Lower lobe of right lung (tissue), 2 donors: ENCODE measurements around the gene AZIN2. TPM values are rescaled to one million over a fixed set of nuclear protein-coding genes. Genes with fewer than 3 reads are reported as not detected.

Source experiments
- ATAC-seq, 2 donors: fragments of 200-7000 bp; cut with Tn5 transposase; one replicate each; pipeline ENCODE4 v1.9.1; 2020 to 2022; ENCODE audit warnings: mild to moderate bottlenecking in 2 of 2, moderate library complexity in 2 of 2
- DNase-seq: peaks from one replicate; pipeline ENCODE4 v3.0.0-alpha.2; 2020
- H3K27ac ChIP-seq: fragments of 200-600 bp; one replicate; pipeline ENCODE4 v1.8.0; 2022
- H3K27me3 ChIP-seq: fragments of 200-600 bp; one replicate; pipeline ENCODE4 v1.8.0; 2022; ENCODE audit warnings: low read depth
- H3K36me3 ChIP-seq: fragments of 200-600 bp; one replicate; pipeline ENCODE4 v1.8.0; 2022; ENCODE audit warnings: mild to moderate bottlenecking
- H3K4me1 ChIP-seq: fragments of 200-600 bp; one replicate; pipeline ENCODE4 v1.8.0; 2022
- H3K4me3 ChIP-seq: fragments of 200-600 bp; one replicate; pipeline ENCODE4 v1.8.0; 2022; ENCODE audit warnings: mild to moderate bottlenecking
- H3K9me3 ChIP-seq: fragments of 200-600 bp; one replicate; pipeline ENCODE4 v1.8.0; 2022
- intact Hi-C: fragments of 100-400 bp; cut with DNase I; formaldehyde crosslinking; loops from one replicate; pipeline ENCODE4 v1.11.0; 2022
- total RNA-seq: library from RNA; stranded (reverse); fragmentation: NEBNext Ultra II Directional; extraction: Animal tissue kit (Norgen Biotek cat#: 25700); gene quantifications from one replicate; pipeline ENCODE4 v1.2.1, GENCODE V29; 2021
- TF ChIP-seq, protein P1 (sequence below): fragments of 200-600 bp; IDR thresholded peaks from one replicate; pipeline ENCODE4 v1.8.0; 2022; ENCODE audit warnings: antibody characterized with exemption, mild to moderate bottlenecking
- donor health status: DM: no; HTN: yes; CAD: no; lungs with severe emphysema.

AZIN2 gene
- total RNA-seq, 1 donor from 2014 or later: 2.4 TPM

- DNase-seq (no peak), ATAC-seq (peak in 1 of 2 donors; percentile 63)
- intact Hi-C loops: no loop called here
- H3K9me3 ChIP-seq: no peaks in the 10 kb centered on the region
- no peak overlapping the region for H3K4me3 ChIP-seq
- H3K36me3 ChIP-seq: no peaks in the 10 kb centered on the region
- peaks cover 23% of the 10 kb centered on the region for H3K4me1 ChIP-seq
- H3K27ac ChIP-seq: no peak overlapping the region
- H3K27me3 ChIP-seq: no peaks in the 10 kb centered on the region
- TF ChIP-seq, protein P1, sequence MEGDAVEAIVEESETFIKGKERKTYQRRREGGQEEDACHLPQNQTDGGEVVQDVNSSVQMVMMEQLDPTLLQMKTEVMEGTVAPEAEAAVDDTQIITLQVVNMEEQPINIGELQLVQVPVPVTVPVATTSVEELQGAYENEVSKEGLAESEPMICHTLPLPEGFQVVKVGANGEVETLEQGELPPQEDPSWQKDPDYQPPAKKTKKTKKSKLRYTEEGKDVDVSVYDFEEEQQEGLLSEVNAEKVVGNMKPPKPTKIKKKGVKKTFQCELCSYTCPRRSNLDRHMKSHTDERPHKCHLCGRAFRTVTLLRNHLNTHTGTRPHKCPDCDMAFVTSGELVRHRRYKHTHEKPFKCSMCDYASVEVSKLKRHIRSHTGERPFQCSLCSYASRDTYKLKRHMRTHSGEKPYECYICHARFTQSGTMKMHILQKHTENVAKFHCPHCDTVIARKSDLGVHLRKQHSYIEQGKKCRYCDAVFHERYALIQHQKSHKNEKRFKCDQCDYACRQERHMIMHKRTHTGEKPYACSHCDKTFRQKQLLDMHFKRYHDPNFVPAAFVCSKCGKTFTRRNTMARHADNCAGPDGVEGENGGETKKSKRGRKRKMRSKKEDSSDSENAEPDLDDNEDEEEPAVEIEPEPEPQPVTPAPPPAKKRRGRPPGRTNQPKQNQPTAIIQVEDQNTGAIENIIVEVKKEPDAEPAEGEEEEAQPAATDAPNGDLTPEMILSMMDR: no peak
These were observed 30.5 kb upstream of the AZIN2 start for GRCh38 chr1:33050221-33051076.

DNA sequence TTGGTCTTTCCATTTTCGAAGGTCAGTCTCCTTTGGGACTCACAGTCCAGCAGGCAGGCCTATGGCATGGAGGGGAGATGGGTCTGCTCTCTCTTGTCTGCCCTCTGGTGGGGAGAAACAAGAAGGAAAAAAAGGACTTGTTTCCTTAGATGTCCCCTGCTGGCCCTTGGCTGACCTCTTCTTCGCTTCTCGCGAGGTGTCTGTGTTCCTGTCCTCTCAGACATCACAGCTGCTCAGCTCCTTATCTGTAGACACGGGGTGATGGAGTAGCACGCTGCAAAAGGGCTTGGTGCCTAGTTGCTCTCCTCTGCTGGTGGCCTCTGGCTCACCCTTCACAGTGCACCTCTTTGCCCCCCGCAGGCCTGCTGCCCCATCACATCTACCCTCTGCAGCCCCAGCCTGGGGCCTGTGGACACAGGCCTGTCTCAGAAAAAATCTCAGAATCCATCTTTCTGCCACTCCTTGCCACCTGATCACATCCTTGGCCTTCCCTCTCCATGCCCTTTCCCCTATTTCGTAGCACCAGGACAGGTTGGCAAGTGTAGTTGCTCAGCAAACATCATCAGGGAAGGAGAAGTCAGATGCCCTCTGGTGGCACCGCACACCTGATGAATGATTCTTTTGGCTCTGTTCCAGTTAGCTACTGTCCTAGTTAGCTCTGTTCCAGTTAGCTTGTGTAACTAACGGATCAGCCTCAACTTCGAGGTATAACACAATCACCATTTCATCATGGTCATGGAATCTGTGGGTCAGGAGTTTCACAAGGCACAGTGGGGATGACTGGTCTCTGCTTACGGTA, 25.5 kb upstream of the AZIN2 start:
- Histone ChIP-seq H3K4me3 (no peak overlapping the region), H3K9me3 (no peaks in the 10 kb centered on the region), H3K27me3 (no peaks in the 10 kb centered on the region), H3K36me3 (no peaks in the 10 kb centered on the region), H3K4me1 (peaks cover 14% of the 10 kb centered on the region), H3K27ac (no peak overlapping the region)
- ATAC-seq: peak; percentile 94
- intact Hi-C loops: no loop called here
- TF ChIP-seq, protein P1: peak; percentile 75
- peak; percentile 80 for DNase-seq

GRCh38 chr1:33056426-33056825, 24.5 kb upstream of the AZIN2 start:
- Histone ChIP-seq H3K4me3 (no peak overlapping the region), H3K27ac (no peak overlapping the region), H3K4me1 (peaks cover 16% of the 10 kb centered on the region), H3K9me3 (no peaks in the 10 kb centered on the region), H3K27me3 (no peaks in the 10 kb centered on the region), H3K36me3 (no peaks in the 10 kb centered on the region)
- DNase-seq (no peak), ATAC-seq (no peak)
- TF ChIP-seq, protein P1: no peak
- intact Hi-C loops: no loop called here

DNA sequence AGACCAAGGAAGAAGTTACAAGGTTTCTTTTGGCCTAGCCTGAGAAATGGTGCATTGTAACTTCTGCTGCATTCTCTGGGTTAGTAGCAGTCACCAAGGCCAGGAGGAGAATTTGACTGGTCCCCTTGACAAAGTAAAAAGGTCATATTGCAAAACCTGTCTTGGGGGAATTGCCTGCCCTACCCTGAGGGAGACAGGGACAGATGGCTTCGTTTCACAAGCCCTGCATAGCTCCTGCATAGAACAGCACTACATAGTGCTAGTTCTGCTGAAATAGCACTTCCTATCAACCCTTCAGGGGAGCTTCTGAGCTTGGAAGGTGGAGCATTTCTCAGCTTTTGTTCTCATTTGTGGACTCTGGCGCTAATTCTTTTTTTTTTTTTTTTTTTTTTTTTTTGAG, 23.9 kb upstream of the AZIN2 start:
- TF ChIP-seq, protein P1: no peak
- no peak overlapping the region for H3K27ac ChIP-seq
- intact Hi-C loops: no loop called here
- no peaks in the 10 kb centered on the region for H3K9me3 ChIP-seq
- no peak overlapping the region for H3K4me3 ChIP-seq
- no peaks in the 10 kb centered on the region for H3K27me3 ChIP-seq
- DNase-seq (no peak), ATAC-seq (no peak)
- H3K36me3 ChIP-seq: no peaks in the 10 kb centered on the region
- peaks cover 17% of the 10 kb centered on the region for H3K4me1 ChIP-seq

GRCh38 chr1:33060579-33061083, 20.3 kb upstream of the AZIN2 start:
- intact Hi-C loops: no loop called here
- no peaks in the 10 kb centered on the region for H3K27me3 ChIP-seq

More at GRCh38 chr1:33060579-33061083, 20.3 kb upstream of the AZIN2 start:
- TF ChIP-seq, protein P1: no peak
- Histone ChIP-seq H3K36me3 (no peaks in the 10 kb centered on the region), H3K4me1 (peaks cover 10% of the 10 kb centered on the region), H3K4me3 (no peak overlapping the region), H3K27ac (no peak overlapping the region), H3K9me3 (peaks cover 29% of the 10 kb centered on the region)
- ATAC-seq: peak; percentile 77 to 86
- DNase-seq: peak; percentile 61
